ENCODE measurements around the gene ALS2. TPM values are rescaled to one million over a fixed set of nuclear protein-coding genes. Genes with fewer than 3 reads are reported as not detected.
A peak's percentile ranks its signal among the peaks of the same experiment; 100 is the strongest.

The ALS2 gene
- total and polyA plus RNA-seq, 2 of the 8 experiments (the other 6 are each of a cell fraction or from before 2014, with no cell fraction given) = 12.1 to 34.5 TPM

DNA sequence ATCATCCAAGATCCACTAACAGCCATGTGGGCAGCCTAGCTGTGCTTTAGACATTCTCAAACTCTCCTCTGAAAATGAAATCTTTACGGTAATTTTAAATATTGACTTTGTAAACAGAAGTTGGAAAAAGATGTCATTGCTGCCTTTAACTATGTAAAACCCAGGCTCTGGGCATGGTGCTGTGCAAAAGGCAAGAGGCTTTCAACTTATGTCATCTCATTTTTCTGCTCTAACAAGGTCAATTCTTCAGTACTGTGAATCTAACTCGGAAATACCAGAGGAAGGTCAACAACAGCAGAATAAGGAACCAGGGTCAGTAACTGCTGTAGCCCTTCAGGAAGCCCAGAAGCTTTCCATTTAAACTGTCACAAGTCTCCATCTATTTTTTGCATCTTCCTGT, 45.2 kb downstream of the ALS2 start:
- H2BK20ac ChIP-seq (ENCODE audit: low read length) = no peak overlapping the region
- H3K4me1 ChIP-seq (replicated peaks in 1 of 4; ENCODE audit: control insufficient read depth in 3 of 4, insufficient read depth in 4 of 4, low read length in 3 of 4) = no peaks in the 10 kb centered on the region
- no peak for TF ChIP-seq SIN3A (conservative IDR thresholded peaks at IDR 0.05 in 1 of 2, IDR thresholded peaks at IDR 0.05 in 1 of 2; ENCODE audit: low read depth in 1 of 2, low read length in 2 of 2)
- TF ChIP-seq CHD1 (IDR thresholded peaks at IDR 0.05; ENCODE audit: low read depth, low read length) = no peak
- TF ChIP-seq RXRA (IDR thresholded peaks at IDR 0.05; ENCODE audit: insufficient read depth, low read depth, low read length) = no peak
- TF ChIP-seq POLR2AphosphoS5 (IDR thresholded peaks at IDR 0.05; ENCODE audit: low read depth, low read length) = no peak
- no peak for TF ChIP-seq TAF7 (optimal IDR thresholded peaks at IDR 0.05; ENCODE audit: borderline replicate concordance, low read depth, low read length)
- no peak for TF ChIP-seq JUND (IDR thresholded peaks at IDR 0.05; ENCODE audit: low read length)
- TF ChIP-seq EP300 (IDR thresholded peaks at IDR 0.05; ENCODE audit: borderline replicate concordance in 1 of 2, low read depth in 2 of 2, low read length in 2 of 2) = no peak
- no peak for TF ChIP-seq SP4 (IDR thresholded peaks at IDR 0.05; ENCODE audit: low read length)
- TF ChIP-seq PHF8 (conservative IDR thresholded peaks at IDR 0.05; ENCODE audit: low read depth, low read length) = no peak
- TF ChIP-seq SIRT6 (IDR thresholded peaks at IDR 0.05; ENCODE audit: low read length) = no peak
- TF ChIP-seq GABPA (IDR thresholded peaks at IDR 0.05; ENCODE audit: borderline replicate concordance, insufficient read depth, low read length) = no peak
- no peak for TF ChIP-seq CREB1 (IDR thresholded peaks at IDR 0.05)
- TF ChIP-seq CEBPB (IDR thresholded peaks at IDR 0.05; ENCODE audit: low read depth, low read length) = no peak
- no peak for TF ChIP-seq CHD2 (IDR thresholded peaks at IDR 0.05; ENCODE audit: low read length)
- TF ChIP-seq KDM5A (IDR thresholded peaks at IDR 0.05; ENCODE audit: low read length) = no peak
- TF ChIP-seq NANOG (IDR thresholded peaks at IDR 0.05; ENCODE audit: insufficient read depth, low read depth, low read length, poor library complexity, severe bottlenecking) = no peak
- no peak overlapping the region for H4K5ac ChIP-seq (ENCODE audit: insufficient read length, low read depth, low read length)
- H2AFZ ChIP-seq (ENCODE audit: low read length) = no peak overlapping the region
- POLR2A ChIA-PET (ENCODE audit: partially characterized antibody) = no interaction called here
- no peak overlapping the region for H3K4me3 ChIP-seq (ENCODE audit: extremely low read depth in 1 of 4, insufficient read depth in 2 of 4, low read depth in 3 of 4, low read length in 4 of 4)
- H3K23ac ChIP-seq (ENCODE audit: insufficient read length) = no peak overlapping the region
- CTCF ChIA-PET (ENCODE audit: partially characterized antibody) = interaction anchor here (1.1 kb wide), 1 partner anchor 9 kb away, joined by 4 read pairs; no protein-coding TSS in a partner anchor
- H3K23me2 ChIP-seq (ENCODE audit: low read depth, low read length) = no peaks in the 10 kb centered on the region
- no peaks in the 10 kb centered on the region for H3K27me3 ChIP-seq (replicated peaks in 1 of 4; ENCODE audit: control insufficient read depth in 3 of 4, extremely low read depth in 1 of 4, insufficient read depth in 3 of 4, low read length in 3 of 4)
- H3K79me2 ChIP-seq (ENCODE audit: control insufficient read depth in 1 of 2, insufficient read depth in 2 of 2, low read length in 2 of 2) = no peaks in the 10 kb centered on the region
- H4K8ac ChIP-seq (ENCODE audit: extremely low read depth, insufficient read depth, low read length) = no peak overlapping the region
- H3K36me3 ChIP-seq (ENCODE audit: control insufficient read depth in 2 of 4, insufficient read depth in 4 of 4, low read length in 3 of 4) = peaks cover 0 to 28% (median 5%) of the 10 kb centered on the region in 4 experiments; a peak in 4 of 8 replicates
- no peaks in the 10 kb centered on the region for H3K79me1 ChIP-seq (ENCODE audit: low read depth, low read length)
- 93% methylated on average over 2 of the region's 2 CpGs; no CpG with 5 or more reads in 1 of the 2 experiments for WGBS, 2 experiments (ENCODE audit: extremely low coverage in 1 of 2, insufficient coverage in 1 of 2, insufficient read length in 1 of 2, insufficient replicate concordance in 2 of 2, low coverage in 1 of 2, low lambda C conversion rate in 2 of 2, missing lambda C conversion rate in 1 of 2)
- no peak overlapping the region for H3K4ac ChIP-seq (replicated peaks; ENCODE audit: insufficient read length, low read depth, low read length)
- H4K91ac ChIP-seq (replicated peaks; ENCODE audit: insufficient read length, low read length) = no peak overlapping the region
- no peak overlapping the region for H2BK12ac ChIP-seq (ENCODE audit: low read depth, low read length)
- H3K56ac ChIP-seq (replicated peaks; ENCODE audit: insufficient read length, low read depth, low read length) = no peak overlapping the region
- H3K18ac ChIP-seq (ENCODE audit: extremely low read depth, low read length) = no peak overlapping the region
- FAIRE-seq = peak; percentile 48
- no peak overlapping the region for H2BK5ac ChIP-seq (ENCODE audit: low read depth, low read length)
- no peak for DNase-seq (ENCODE audit: low read depth in 1 of 2, low spot score in 2 of 2)
- H2BK15ac ChIP-seq (ENCODE audit: low read length) = no peak overlapping the region
- no peak overlapping the region for H3K14ac ChIP-seq (ENCODE audit: insufficient read length)
- no peaks in the 10 kb centered on the region for H4K20me1 ChIP-seq (replicated peaks in 1 of 2; ENCODE audit: control insufficient read depth in 1 of 2, insufficient read depth in 2 of 2, low read length in 2 of 2)
- no peak overlapping the region for H2BK120ac ChIP-seq (replicated peaks; ENCODE audit: low read depth, low read length)
- H3K9me3 ChIP-seq (ENCODE audit: insufficient read depth in 2 of 2, low read depth in 1 of 2, low read length in 1 of 2) = no peaks in the 10 kb centered on the region
- H3K4me2 ChIP-seq (ENCODE audit: insufficient read depth in 1 of 2, low read depth in 2 of 2, low read length in 2 of 2) = no peak overlapping the region
- no peak overlapping the region for H3K27ac ChIP-seq (ENCODE audit: low read depth, low read length)
- H3K9ac ChIP-seq (replicated peaks in 1 of 4; ENCODE audit: extremely low read depth in 1 of 4, low read depth in 3 of 4, low read length in 3 of 4) = no peak overlapping the region
- no peak overlapping the region for H2AK5ac ChIP-seq (ENCODE audit: low read depth, low read length)

Data from H1 (cell line).